Neuronal stem cell (in vitro differentiated cells): ENCODE data around the gene INO80D.

Experiments
- DNase-seq: peaks from one replicate; pipeline ENCODE4 v3.0.0-alpha.2; 2013; ENCODE audit warnings: low spot score
- H2AFZ ChIP-seq: one replicate; pipeline ENCODE4 v1.6.1; 2013; ENCODE audit warnings: mild to moderate bottlenecking, low read length, inconsistent platforms
- H2AK5ac ChIP-seq: 2 replicates; pipeline ENCODE4 v1.6.1; 2013; ENCODE audit warnings: low read depth, mild to moderate bottlenecking, inconsistent platforms, low read length, moderate library complexity, mixed read lengths
- H2BK120ac ChIP-seq: 2 replicates; pipeline ENCODE4 v1.6.1; 2013; ENCODE audit warnings: low read depth, mild to moderate bottlenecking, inconsistent platforms, low read length, moderate library complexity, mixed read lengths
- H2BK12ac ChIP-seq: one replicate; pipeline ENCODE4 v1.6.1; 2013; ENCODE audit warnings: low read length, inconsistent platforms
- H2BK15ac ChIP-seq: 2 replicates; pipeline ENCODE4 v1.6.1; 2013; ENCODE audit warnings: mild to moderate bottlenecking, low read length, inconsistent platforms, mixed read lengths
- H2BK5ac ChIP-seq: one replicate; pipeline ENCODE4 v1.6.1; 2013; ENCODE audit warnings: inconsistent platforms, mild to moderate bottlenecking, low read length, moderate library complexity
- H3K14ac ChIP-seq: one replicate; pipeline ENCODE4 v1.6.1; 2013; ENCODE audit warnings: low read length, inconsistent platforms
- H3K18ac ChIP-seq: 2 replicates; pipeline ENCODE4 v1.6.1; 2013; ENCODE audit warnings: low read length, inconsistent platforms
- H3K23ac ChIP-seq: 2 replicates; pipeline ENCODE4 v1.6.1; 2013; ENCODE audit warnings: low read depth, mild to moderate bottlenecking, mixed read lengths, low read length, inconsistent platforms; ENCODE audit not compliant: poor library complexity
- H3K27ac ChIP-seq: replicated peaks from 3 replicates; pipeline ENCODE4 v1.5.1; 2013; ENCODE audit warnings: low read length, inconsistent platforms
- H3K27me3 ChIP-seq, 3 experiments: 2 replicates each; pipeline ENCODE4 v1.6.1; 2013; ENCODE audit warnings: low read length in 3 of 3, mild to moderate bottlenecking in 2 of 3, inconsistent platforms in 1 of 3, low read depth in 1 of 3, mixed read lengths in 1 of 3, moderate library complexity in 1 of 3; ENCODE audit not compliant: control insufficient read depth in 3 of 3, insufficient read depth in 3 of 3
- H3K36me3 ChIP-seq, 2 donors: replicated peaks in 1 of 2; 2 replicates each; pipeline ENCODE4 v1.6.1; 2013; ENCODE audit warnings: low read length in 2 of 2; ENCODE audit not compliant: control insufficient read depth in 2 of 2, insufficient read depth in 2 of 2
- H3K4ac ChIP-seq: 2 replicates; pipeline ENCODE4 v1.6.1; 2013; ENCODE audit warnings: inconsistent platforms, mild to moderate bottlenecking, low read length, moderate library complexity
- H3K4me1 ChIP-seq, 2 donors: 1 replicate in 1 of 2; 2 replicates in 1 of 2; pipeline ENCODE4 v1.6.1; 2013; ENCODE audit warnings: low read length in 2 of 2, low read depth in 1 of 2; ENCODE audit not compliant: control insufficient read depth in 2 of 2, insufficient read depth in 1 of 2
- H3K4me2 ChIP-seq: one replicate; pipeline ENCODE4 v1.6.1; 2013; ENCODE audit warnings: mild to moderate bottlenecking, low read length, inconsistent platforms; ENCODE audit not compliant: insufficient read depth, poor library complexity, severe bottlenecking
- H3K4me3 ChIP-seq, 2 donors: 2 replicates each; pipeline ENCODE4 v1.5.1; 2013; ENCODE audit warnings: low read length in 2 of 2, mild to moderate bottlenecking in 2 of 2, inconsistent platforms in 1 of 2, moderate library complexity in 1 of 2
- H3K79me1 ChIP-seq: one replicate; pipeline ENCODE4 v1.6.1; 2013; ENCODE audit warnings: low read depth, mild to moderate bottlenecking, inconsistent platforms, low read length, moderate library complexity
- H3K9ac ChIP-seq: one replicate; pipeline ENCODE4 v1.6.1; 2013; ENCODE audit warnings: mild to moderate bottlenecking, low read depth, low read length, inconsistent platforms; ENCODE audit not compliant: poor library complexity
- H3K9me3 ChIP-seq, 2 donors: replicated peaks in 1 of 2; 2 replicates each; pipeline versions ENCODE3 to v1.6.1; 2013; ENCODE audit warnings: low read length in 2 of 2, mild to moderate bottlenecking in 2 of 2, inconsistent platforms in 1 of 2, low read depth in 1 of 2, mixed read lengths in 1 of 2, moderate library complexity in 1 of 2; ENCODE audit not compliant: control insufficient read depth in 2 of 2, insufficient read depth in 1 of 2
- H4K8ac ChIP-seq: one replicate; pipeline ENCODE4 v1.6.1; 2013; ENCODE audit warnings: low read depth, mild to moderate bottlenecking, inconsistent platforms, low read length, moderate library complexity
- H4K91ac ChIP-seq: one replicate; pipeline ENCODE4 v1.6.1; 2013; ENCODE audit warnings: low read length, low read depth, mild to moderate bottlenecking, inconsistent platforms; ENCODE audit not compliant: poor library complexity
- WGBS, 2 donors: extraction: QIAGEN DNeasy Blood & Tissue Kit; methylation state at CpG; one replicate each; pipeline ENCODE4 v1.1.7; 2013; ENCODE audit warnings: missing lambda C conversion rate in 2 of 2, mixed read lengths in 1 of 2; ENCODE audit not compliant: insufficient read length in 2 of 2, insufficient replicate concordance in 1 of 2; ENCODE audit errors: extremely low coverage in 2 of 2; 5-methylcytosine and 5-hydroxymethylcytosine counted together

The INO80D gene

DNA sequence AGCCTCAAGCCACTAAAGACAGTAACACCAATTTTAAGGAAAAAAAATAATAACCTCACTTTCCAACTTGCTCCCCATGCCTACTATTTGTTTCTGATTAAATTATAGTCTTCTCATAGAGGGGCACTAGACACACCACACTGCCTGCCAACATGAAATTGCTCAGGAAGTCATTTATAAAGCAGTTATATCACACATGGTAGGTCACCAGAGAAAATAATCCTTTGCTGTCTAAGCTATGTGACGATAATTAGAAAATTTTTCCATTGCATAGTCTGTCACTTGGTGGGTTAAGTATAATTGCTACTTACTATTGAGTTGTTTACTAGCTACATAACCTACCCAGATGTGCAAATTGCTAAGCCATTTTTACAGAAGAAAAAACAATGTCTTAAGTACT, 85.2 kb downstream of the INO80D start:
- no peak overlapping the region for H2BK12ac ChIP-seq
- no peak overlapping the region for H2BK120ac ChIP-seq
- H4K91ac ChIP-seq, result no peak overlapping the region
- H3K23ac ChIP-seq, result no peak overlapping the region
- H3K4me3 ChIP-seq, result no peak overlapping the region
- no peak overlapping the region for H4K8ac ChIP-seq
- no peak overlapping the region for H2BK5ac ChIP-seq
- H3K9me3 ChIP-seq, result no peaks in the 10 kb centered on the region
- no peaks in the 10 kb centered on the region for H3K79me1 ChIP-seq
- no peak overlapping the region for H2AFZ ChIP-seq
- no peak overlapping the region for H3K4ac ChIP-seq
- H3K14ac ChIP-seq, result no peak overlapping the region
- no peaks in the 10 kb centered on the region for H3K27me3 ChIP-seq
- H3K27ac ChIP-seq, result no peak overlapping the region
- no peak overlapping the region for H3K18ac ChIP-seq
- H2BK15ac ChIP-seq, result no peak overlapping the region
- H2AK5ac ChIP-seq, result no peak overlapping the region
- peaks cover 12 to 35% of the 10 kb centered on the region in 2 donors for H3K36me3 ChIP-seq
- H3K4me1 ChIP-seq, result peaks cover 0 to 3% of the 10 kb centered on the region in 2 donors
- H3K9ac ChIP-seq, result no peak overlapping the region
- no peak overlapping the region for H3K4me2 ChIP-seq
- no peak for DNase-seq
- WGBS, 2 donors, result no CpG with 5 or more reads among the region's 1 CpG

DNA sequence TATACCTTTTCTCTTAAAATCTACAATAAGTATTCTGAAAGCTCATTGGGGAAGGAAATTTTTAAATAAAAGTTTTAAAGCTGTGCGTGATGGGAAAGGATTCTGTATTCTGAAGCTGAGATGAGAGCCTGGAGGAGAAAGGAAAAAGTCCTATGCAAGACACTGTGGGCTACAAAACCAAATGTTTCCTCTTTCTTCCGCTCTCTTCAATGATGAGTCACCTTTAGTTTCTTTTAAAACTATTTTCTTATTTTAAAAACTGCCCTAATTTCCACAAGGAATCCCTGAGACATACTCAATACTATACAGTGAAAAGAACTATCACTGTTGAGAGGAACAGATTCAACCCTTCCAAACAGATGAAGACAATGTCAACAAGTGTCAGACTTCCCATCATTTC, 87.4 kb downstream of the INO80D start:
- H3K36me3 ChIP-seq, result peaks cover 0 to 13% of the 10 kb centered on the region in 2 donors
- no peak overlapping the region for H2BK15ac ChIP-seq
- WGBS, 2 donors, result no CpG with 5 or more reads among the region's 2 CpGs

DNA sequence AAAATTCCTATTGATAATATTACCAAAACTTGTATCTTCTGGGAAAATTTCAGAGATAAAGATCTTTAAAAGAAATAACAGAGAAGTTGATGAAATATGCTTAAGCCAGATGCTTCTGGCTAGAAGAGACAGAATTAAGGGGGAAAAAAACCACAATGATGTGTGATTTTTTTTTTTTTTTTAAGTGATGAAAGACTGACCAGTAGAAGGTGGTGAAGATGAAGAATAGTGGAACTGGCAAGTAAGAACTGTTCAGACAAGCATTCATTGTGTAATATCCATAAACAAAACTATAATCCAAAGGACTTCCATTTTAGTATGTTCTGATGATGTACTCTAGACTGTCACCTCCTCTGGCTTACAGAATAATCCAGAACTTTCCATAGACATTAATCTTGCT, 89.8 kb downstream of the INO80D start:
- Histone ChIP-seq H3K18ac (no peak overlapping the region), H3K4me2 (no peak overlapping the region), H3K4ac (no peak overlapping the region), H2BK12ac (no peak overlapping the region), H2AK5ac (no peak overlapping the region), H2BK15ac (no peak overlapping the region), H3K23ac (no peak overlapping the region), H2AFZ (no peak overlapping the region), H3K9me3 (no peaks in the 10 kb centered on the region), H2BK120ac (no peak overlapping the region), H3K4me3 (no peak overlapping the region), H3K36me3 (peaks cover 0 to 13% of the 10 kb centered on the region in 2 donors), H2BK5ac (no peak overlapping the region), H3K27me3 (no peaks in the 10 kb centered on the region), H3K9ac (no peak overlapping the region), H3K27ac (no peak overlapping the region), H3K14ac (no peak overlapping the region), H4K91ac (no peak overlapping the region), H4K8ac (no peak overlapping the region), H3K79me1 (no peaks in the 10 kb centered on the region), H3K4me1 (peaks cover 0 to 2% of the 10 kb centered on the region in 2 donors)
- DNase-seq, result no peak

More for the DNA sequence above, 87.4 kb downstream of the INO80D start:
- no peaks in the 10 kb centered on the region for H3K9me3 ChIP-seq
- H2BK5ac ChIP-seq, result no peak overlapping the region
- no peak overlapping the region for H3K27ac ChIP-seq
- peaks cover 2 to 3% of the 10 kb centered on the region in 2 donors for H3K4me1 ChIP-seq
- no peak overlapping the region for H2BK12ac ChIP-seq
- H3K23ac ChIP-seq, result no peak overlapping the region
- H2BK120ac ChIP-seq, result no peak overlapping the region
- no peak overlapping the region for H3K4me2 ChIP-seq
- H3K18ac ChIP-seq, result no peak overlapping the region
- H4K8ac ChIP-seq, result no peak overlapping the region
- H3K79me1 ChIP-seq, result no peaks in the 10 kb centered on the region
- H3K4ac ChIP-seq, result no peak overlapping the region
- no peak overlapping the region for H3K9ac ChIP-seq
- H2AK5ac ChIP-seq, result no peak overlapping the region
- H3K14ac ChIP-seq, result no peak overlapping the region
- H3K4me3 ChIP-seq, result no peak overlapping the region
- H2AFZ ChIP-seq, result no peak overlapping the region
- no peak for DNase-seq
- no peak overlapping the region for H4K91ac ChIP-seq
- H3K27me3 ChIP-seq, result no peaks in the 10 kb centered on the region

DNA sequence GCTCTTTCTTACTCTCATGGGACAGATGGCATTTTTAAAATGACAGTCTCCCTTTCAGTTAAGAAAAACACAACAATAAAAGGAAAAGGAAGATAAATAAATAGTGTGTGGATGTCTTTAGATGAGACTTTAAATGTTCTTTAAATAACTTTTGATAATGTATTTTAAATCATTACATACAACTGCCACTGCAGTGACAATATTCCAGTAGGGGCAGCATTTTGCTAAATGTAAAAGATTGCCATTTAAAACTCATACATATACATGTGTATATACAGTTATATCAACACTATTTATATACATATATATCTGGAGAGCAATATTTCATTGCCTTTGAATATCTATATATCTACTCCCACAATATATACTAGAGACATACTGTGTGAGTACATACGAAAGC, 90.7 kb downstream of the INO80D start:
- Histone ChIP-seq H3K27ac (no peak overlapping the region), H3K18ac (no peak overlapping the region), H2BK15ac (no peak overlapping the region), H3K14ac (no peak overlapping the region), H3K36me3 (peaks cover 0 to 13% of the 10 kb centered on the region in 2 donors), H2BK5ac (no peak overlapping the region), H3K4me3 (no peak overlapping the region), H2AFZ (no peak overlapping the region), H3K9ac (no peak overlapping the region), H3K79me1 (no peaks in the 10 kb centered on the region), H2AK5ac (no peak overlapping the region), H3K4ac (no peak overlapping the region), H4K8ac (no peak overlapping the region), H3K23ac (no peak overlapping the region), H2BK12ac (no peak overlapping the region), H3K27me3 (no peaks in the 10 kb centered on the region), H2BK120ac (no peak overlapping the region), H3K4me1 (peaks cover 0 to 2% of the 10 kb centered on the region in 2 donors), H4K91ac (no peak overlapping the region), H3K4me2 (no peak overlapping the region), H3K9me3 (no peaks in the 10 kb centered on the region)
- no CpG with 5 or more reads among the region's 1 CpG for WGBS, 2 donors
- DNase-seq, result no peak
